ENCODE data around the gene ETHE1.
A peak's percentile ranks its signal among the peaks of the same experiment; 100 is the strongest.
"Not testable (repeated sequence)": the region's sequence is repeated elsewhere in the genome, so short reads cannot be mapped to it uniquely, and the experiment has no call there.

The ETHE1 gene

DNA sequence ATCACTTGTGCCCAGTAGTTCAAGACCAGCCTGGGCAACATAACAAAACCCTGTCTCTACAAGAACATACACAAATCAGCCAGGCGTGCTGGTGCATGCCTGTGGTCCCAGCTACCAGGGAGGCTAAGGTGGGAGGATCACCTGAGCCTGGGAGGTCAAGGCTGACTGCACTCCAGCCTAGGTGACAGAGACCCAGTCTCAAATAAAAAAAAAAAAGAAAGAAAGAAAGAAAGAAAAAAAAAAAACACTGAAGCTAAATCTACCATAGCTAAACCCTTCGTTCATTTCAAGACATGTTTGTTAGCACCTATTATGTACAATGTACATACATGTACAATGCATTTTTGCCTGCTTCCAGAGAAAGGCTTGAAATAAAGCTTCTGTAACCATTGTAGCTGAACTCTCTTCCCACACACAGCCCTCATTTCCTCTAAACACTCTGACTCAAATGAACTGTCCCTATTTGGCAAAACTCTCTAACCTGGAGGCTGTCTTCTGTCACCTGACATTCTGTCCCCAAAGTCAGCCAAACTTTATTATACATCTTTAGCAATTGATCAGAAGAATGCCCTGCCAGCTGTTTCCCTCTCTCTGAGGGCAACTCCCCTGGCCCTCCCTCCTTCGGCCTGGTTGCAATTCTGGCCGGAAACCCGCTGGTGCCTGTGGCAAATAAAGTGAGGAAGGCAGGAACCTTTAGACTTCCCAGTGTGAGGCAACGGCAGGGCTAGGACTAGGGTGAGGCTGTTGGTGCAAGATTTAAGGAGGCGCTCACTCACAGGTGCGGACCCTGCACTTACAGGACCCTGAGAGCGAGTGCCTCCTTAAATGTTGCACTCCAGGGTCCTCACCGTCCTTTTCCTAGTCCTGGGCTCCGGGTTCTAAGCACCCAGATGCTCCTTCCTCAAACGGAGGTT is 1.8 kb downstream of the ETHE1 start:
- no peak for DNase-seq (ENCODE audit: low read depth in 2 of 2)

DNA sequence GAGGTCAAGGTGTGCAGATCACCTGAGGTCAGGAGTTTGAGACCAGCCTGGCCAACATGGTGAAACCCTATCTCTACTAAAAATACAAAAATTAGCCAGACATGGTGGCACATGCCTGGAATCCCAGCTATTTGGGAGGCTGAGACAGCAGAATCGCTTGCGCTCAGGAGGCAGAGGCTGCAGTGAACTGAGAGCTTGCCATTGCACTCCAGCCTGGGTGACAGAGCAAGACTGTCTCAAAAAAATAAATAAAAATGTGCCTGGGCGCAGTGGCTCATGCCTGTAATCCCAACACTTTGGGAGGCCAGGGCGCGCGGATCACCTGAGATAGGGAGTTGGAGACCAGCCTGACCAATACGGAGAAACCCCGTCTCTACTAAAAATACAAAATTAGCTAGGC is 3.3 kb downstream of the ETHE1 start:
- DNase-seq (ENCODE audit: low read depth in 2 of 2), result not testable (repeated sequence)

DNA sequence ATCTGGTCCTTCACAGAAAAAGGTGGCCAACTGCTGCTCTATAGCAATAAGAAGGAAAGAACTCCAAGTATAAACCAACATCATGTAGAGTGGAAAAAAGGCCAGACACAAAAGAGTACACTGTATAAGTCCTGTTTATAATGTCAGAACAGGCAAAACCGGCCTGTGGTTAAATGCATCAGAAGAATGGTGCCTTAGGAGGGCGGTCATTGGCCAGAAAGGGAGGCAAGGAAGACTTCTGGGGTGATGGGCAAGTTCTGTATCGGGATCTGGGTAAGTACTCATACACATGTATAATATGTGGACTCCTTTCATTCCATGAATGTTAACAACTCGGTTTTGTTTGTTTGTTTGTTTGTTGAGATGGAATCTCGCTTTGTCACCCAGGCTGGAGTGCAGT is 4.1 kb downstream of the ETHE1 start:
- no peak for DNase-seq (ENCODE audit: low read depth in 2 of 2)

DNA sequence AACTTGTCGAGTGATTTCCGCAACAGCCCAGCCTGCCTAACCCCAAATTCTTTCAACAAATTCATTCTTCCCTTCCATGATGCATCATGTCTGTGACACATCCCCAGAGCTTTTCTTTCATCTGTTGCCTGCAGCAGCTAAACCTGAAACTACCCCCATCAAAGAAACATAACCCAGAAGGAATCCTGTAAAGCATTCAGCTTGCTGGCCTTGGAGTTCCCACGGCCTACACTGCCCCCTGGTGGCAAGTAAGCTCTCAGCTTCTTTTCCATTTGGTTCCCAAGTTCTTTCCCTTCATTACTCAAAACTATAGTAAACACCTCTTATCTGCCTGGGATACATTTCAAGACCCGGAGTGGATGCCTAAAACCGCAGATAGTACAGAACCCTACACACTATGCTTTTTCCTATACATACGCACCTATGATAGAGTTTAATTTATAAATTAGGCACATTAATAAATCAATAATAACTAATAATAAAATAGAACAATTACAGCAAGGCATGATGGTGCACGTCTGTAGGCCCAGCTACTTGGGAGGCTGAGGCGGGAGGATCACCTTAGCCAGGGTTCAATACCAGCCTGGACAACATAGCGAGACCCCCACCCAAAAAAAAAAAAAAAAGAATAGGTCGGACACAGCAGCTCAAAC is 7.4 kb downstream of the ETHE1 start:
- peak; percentile 81 to 82 for DNase-seq (ENCODE audit: low read depth in 2 of 2)

DNA sequence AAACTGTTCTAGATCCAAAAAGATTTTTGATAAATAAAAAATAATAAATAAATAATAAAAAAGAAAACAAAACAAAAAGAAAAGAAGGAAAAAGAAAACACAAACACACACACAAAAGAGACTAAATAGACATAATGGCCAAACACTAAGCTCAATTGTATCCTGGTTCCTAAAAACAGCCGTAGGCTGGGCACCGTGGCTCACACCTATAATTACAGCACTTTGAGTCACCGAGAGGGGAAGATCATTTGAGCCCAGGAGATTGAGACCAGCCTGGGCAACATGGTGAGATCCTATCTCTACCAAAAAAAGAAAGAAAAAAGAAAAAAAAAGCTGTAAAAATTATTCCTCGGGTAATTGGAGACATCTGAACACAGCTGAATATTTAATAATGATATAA is 8.9 kb downstream of the ETHE1 start:
- no peak for DNase-seq (ENCODE audit: low read depth in 2 of 2)

DNA sequence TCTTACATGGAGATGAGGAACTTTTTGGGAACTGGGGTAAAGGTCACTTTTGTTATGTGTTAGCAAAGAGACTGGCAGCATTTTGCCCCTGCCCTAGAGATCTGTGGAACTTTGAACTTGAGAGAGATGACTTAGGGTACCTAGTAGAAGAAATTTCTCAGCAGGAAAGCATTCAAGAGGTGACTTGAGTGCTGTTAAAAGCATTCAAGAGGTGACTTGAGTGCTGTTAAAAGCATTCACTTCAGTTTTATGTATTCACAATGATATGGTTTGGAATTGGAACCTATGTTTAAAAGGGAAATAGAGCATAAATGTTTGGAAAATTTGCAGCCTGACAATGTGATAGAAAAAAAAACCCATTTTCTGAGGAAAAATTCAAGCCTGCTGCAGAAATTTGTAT is 14.6 kb downstream of the ETHE1 start:
- not testable (repeated sequence) for DNase-seq (ENCODE audit: low read depth in 2 of 2)

DNA sequence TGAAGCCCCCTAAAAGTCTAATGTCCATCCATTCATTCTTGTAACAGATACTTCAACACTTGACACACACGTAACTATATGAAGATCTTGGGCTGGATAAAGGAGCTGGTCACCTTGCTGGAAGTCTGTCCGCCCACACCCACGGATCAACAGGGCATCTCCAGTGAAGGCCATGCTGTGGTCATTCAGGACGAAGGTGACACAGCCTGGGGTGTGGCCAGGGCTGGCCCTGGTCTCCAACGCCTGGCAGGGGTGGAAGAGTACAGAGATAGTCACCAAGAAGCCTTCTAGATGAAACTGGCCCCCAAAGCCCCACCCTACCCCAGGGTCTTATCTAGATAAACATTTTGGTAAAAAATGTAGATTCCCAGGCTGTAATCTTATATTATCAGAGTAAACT is 15.7 kb downstream of the ETHE1 start:
- DNase-seq (ENCODE audit: low read depth in 2 of 2), result no peak

DNA sequence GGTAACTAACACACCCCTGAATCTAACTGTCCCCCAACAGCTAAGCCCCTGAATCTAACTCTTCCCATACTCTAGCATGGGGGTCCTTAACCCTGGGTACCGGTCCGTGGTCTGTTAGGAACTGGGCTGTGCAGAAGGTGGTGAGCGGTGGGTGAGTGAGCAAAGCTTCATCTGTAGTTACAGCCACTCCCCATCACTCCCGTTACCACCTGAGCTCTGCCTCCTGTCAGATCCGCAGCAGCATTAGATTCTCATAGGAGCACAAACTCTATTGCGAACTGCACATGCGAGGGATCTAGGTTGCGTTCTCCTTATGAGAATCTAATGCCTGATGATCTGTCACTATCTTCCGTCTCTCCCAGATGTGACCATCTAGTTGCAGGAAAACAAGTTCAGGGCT is 16.3 kb downstream of the ETHE1 start:
- DNase-seq (ENCODE audit: low read depth in 2 of 2), result no peak

DNA sequence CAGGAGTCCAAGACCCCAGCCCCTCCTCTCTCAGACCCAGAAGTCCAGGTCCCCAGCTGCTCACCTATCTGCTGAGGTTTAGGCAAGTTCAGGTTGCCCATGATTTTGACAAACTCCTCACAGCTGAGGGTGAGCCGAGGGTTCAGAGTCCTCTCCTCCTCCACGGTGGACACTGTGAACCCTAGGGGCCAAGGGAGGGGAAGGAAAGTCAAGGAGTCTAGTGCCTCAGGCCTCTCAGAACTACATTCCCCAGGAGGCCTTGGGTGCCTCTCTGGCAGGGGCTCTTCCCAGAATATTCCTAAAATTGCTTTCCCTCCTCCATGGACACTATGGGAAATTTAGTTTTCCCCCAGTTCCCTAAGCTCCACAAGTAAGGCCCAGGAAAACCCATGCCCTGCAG is 19.1 kb downstream of the ETHE1 start:
- no peak for DNase-seq (ENCODE audit: low read depth in 2 of 2)

DNA sequence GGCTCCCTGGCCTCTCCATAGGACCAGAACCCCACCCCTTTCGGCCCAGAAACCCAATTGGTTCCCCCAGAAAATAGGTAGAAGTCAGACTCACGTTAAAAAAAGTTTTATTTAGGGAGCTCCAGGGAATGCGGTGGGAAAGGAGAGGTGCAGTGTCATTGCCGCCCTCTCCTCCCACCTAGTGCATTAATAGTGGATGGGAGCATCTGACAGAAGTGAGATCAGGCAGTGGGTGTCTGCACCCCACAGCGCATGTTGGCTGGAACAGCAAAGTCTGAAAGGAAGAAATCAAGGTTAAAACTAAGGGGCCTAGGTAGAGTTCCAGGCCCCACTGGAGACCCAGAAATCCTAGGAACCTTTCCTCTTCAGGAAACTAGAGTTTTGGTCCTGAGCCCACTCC is 20.4 kb downstream of the ETHE1 start:
- DNase-seq (ENCODE audit: low read depth in 2 of 2), result no peak

DNA sequence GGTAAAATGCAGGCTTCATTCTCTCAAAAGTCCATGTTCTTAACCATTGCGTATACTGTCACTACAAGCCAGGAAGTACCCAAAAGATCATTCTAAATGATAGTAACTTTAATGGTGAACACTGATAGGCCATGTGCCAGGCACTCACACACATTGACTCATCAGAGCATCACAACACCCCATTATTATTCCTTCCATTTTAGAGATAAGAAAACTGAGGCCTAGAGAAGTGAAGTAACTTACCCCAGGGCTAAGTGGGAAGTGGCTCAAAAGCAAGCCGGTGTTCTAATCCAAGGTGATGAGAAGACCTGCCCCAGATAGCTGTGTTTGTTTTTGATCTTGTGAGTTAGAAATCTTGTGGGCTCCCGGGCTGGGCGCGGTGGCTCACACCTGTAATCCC is 21.1 kb downstream of the ETHE1 start:
- DNase-seq (ENCODE audit: low read depth in 2 of 2), result no peak

DNA sequence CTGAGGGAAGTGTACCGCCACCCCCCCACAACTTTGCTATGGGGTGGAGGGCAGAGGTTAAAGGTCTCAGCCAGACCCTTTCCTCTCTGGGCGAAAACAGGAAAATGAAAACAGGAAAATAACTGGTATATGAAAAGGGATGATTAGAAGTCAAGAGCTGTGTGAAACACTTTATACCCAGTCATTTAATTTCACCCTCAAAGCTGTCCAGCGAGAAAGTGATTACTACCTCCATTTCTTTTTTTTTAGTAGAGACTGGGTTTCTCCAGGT is 21.9 kb downstream of the ETHE1 start:
- DNase-seq (ENCODE audit: low read depth in 2 of 2), result no peak

DNA sequence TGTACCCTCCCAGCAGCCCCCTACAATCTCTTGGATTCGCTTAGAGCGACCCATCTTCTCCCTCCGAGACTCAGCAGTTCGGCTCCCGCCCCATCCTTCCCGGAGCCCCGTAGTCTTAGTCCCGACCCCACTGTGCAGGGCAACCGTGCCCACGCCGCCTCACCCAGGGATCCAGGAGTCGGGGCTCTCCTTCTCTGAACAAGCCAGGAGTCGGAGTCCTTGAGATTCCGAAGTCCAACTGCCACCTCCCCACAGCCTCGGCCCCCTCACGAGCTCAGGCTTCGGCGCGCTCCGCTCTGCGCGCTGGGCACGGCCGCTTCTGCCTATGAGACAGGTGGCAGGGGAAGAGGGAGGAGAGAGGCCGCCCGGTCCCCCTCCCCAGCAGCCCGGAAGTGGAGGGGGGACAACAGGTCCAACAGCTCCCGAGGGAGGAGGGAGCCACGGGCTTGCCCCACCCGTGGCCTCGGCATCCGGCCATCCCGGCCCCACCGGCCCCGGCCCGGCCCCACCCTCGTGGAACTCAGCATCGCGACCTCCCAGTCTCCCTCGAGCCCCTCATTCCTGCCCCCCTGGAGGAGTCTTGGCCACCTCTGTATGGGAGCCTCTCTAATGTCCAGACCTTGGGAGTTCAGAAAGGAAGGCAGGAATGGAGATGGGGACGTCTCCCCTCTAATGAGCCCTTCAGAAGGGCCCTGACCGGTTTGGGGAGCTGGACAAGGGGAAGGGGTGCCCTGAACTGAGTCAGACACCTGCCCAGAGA is 22.4 kb downstream of the ETHE1 start, which contains the start of gene PHLDB3:
Gene PHLDB3, minus strand, starts transcription at position 321 of the 760 bp plus-strand sequence. CDS start 628 bp downstream, outside the sequence.
- DNase-seq (ENCODE audit: low read depth in 2 of 2), result no peak

DNA sequence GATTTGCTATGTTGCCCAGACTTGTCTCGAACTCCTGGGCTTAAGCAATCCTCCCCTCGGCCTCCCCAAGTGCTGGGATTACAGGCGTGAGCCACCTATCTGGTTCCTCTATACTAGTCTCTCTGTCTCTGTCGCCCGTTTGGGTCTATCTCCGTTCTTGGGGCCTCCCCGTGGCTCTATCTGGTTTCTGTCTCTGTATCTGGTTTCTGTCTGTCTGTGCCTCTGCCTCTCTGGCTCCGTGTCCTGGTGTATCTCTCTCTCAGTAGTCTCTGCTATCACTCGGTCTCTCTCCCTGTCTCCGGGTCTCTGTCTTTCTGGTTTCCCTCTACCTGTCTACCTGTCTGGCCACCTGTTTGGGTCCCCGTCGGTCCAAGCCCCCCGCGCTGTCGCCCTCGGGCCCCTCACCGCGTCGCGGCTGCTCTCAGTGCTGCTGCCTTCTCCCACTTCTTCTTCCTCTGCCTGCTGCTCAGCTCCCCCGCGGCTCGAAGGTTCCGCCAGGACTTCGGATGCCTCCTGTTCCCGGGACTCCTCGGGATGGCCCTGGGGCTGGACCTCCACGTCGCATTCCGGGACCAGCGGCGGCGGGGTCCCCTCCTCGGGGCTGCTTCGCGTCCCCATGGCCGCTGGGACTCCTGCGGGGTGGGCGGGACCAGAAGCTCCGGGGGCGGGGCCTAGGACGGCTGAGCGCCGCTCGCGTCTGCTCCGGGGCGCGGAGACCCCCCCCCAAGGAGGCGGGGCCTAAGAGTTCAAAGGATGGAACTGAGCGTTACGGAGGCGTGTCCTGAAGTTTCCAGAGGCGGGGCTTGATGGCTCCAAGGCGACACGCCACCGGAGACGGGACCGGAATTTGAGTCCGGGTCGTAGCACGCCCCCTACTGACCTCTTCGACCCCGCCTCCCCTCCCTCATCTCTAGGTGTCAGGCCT is 23.2 kb downstream of the ETHE1 start:
- peak; percentile 69 to 76 for DNase-seq (ENCODE audit: low read depth in 2 of 2)

DNA sequence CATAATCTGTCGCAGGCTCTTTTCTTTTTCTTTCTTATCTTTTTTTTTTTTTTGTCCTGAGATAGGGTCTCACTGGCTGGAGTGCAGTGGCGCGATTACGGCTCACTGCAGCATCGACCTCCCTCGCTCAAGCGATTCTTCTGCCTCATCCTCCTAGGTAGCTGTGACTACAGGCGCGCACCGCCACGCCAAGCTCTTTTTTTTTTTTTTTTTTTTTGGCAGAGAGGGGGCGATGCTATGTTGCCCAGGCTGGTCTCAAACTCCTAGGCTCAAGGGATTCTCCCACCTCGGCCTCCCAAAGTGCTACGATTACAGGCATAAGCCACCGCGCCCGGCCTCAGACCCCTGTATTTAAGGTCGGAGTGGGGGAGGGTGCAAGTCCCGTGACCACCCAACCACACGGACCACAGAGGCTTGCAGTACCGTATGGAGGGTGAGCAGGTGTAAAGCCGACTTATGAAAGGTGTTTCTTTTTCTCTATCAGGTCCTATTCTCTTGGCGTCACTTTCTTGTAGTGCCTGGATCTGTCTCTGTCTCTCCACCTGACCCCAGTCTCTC is 24.5 kb downstream of the ETHE1 start:
- no peak for DNase-seq (ENCODE audit: low read depth in 2 of 2)

DNA sequence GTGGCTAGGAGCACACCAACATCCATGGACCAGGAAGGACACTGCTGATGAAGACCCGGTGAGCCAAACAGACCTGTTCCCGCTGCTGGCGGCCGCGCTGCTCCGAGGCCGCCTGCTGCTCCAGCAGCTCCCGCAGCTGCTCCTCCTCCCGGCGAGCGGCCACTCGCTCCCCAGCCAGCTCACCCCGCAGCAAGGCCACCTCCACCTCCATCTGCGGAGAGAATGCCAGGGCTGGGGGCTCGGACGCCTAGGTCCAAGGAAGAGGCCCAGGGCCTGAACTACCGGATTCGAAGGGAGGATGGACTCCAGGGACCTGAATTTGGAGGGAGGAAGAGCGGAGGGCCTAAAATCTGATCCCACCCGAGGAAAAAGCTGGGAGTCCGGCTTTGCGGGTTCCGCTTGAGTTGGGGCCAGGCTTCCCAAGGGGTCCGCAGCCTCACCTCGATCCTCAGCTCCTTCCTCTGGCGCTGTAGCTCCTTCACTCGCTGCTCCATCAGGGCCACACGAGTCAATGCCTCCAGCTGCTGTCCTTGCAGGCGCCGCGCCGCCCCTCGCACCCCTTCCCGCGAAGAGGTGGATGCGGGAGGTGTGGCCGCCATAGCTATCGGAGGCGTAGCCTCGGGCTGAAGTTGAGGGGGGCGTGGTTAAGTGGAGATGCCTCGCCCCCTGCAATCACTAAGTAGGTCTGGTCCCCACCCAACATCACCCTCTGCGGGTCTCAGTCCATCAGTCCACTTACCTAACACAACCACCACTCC is 25.2 kb downstream of the ETHE1 start:
- DNase-seq (ENCODE audit: low read depth in 2 of 2), result no peak

DNA sequence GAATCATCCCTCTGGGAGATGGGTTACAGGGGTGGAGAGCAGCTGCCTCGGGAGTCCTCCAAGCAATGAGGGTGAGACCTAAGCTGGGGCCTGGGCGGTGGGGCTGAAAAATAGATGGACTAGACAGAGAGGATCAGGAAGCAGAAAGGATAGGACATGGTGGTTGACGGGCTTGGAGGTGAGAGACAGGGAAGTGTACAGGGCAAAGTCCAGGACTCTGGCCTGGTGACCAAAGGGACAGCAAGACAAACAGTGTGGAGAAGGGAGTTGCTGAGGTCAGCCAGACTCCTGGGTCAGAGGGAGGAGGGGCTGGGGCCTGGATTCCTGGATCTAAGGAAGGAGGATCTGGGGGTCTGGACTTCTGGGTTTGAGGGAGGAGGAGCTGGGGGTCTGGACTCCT is 28.0 kb downstream of the ETHE1 start:
- no peak for DNase-seq (ENCODE audit: low read depth in 2 of 2)

DNA sequence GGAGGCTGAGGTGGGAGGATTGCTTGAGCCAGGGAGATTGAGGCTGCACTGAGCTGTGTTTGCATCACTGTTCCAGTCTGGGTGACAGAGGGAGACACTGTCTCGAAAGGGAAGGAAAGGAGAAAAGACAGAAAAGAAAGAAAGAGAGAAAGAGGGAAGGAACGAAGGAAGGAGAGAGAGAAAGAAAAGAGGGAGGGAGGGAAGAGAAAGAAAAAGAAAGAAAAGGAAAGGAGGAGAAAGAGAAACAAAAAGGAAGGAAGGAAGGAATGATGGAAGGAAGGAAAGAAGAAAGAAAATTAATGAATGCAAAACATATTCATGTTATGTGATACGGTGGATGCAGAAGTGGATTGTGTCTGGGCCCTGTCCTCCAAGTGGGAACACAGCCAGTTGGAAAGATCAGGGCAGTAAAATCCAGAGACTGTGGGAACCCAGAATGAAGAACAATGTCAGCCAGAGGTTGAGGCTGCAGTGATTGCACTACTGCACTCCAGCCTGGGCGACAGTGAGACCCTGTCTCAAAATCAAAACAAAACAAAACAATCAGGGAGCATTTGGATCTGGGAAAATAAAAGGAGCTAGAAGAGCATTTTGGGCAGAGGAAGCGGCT is 28.7 kb downstream of the ETHE1 start:
- no peak for DNase-seq (ENCODE audit: low read depth in 2 of 2)

DNA sequence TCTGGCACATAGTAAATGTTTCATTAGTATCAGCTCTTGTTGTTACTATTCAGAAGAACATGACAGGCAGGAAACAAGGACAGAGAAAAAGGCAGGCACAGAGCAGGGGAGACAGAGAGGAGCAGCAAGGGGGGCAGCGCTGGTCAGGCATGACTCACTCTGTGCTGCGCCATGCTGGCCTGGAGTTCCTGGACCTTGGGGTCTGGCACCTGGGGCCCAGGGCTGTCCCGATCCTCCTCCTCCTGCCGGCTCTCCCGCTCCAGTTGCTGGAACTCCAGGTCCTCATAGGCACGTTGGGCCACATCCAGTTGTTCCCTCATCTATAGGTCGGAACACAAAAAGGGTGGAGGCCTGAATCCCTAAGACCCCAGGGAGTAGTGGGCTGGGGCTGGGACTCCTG is 30.0 kb downstream of the ETHE1 start:
- DNase-seq (ENCODE audit: low read depth in 2 of 2), result no peak

DNA sequence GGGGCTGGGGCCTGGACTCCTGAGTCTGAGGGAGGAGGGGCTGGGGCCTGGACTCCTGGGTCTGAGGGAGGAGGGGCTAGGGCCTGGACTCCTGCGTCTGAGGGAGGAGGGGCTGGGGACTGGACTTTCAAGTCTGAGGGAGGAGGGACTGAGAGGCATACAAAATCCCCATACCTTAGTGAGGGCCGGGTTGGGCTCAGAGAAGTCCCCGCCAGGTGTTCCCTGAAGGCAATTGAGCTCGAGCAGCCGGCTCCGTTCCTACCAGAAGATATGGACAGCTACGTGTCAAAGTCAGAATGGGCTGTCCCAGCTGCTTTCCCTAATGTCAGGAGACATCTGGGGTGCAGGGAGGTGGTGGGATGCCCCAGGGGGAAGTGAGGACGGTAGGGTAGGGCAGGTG is 31.9 kb downstream of the ETHE1 start:
- DNase-seq (ENCODE audit: low read depth in 2 of 2), result no peak

Measured in fibroblast of skin of left quadriceps (primary cell).